HepG2 (cell line): ENCODE measurements around the gene KLK11. TPM values are rescaled to one million over a fixed set of nuclear protein-coding genes. Genes with fewer than 3 reads are reported as not detected.
A peak's percentile ranks its signal among the peaks of the same experiment; 100 is the strongest.

Experiments used
- ATAC-seq: fragments of 200-7000 bp; cut with Tn5 transposase; 3 replicates; pipeline ENCODE4 v1.9.1; 2020; ENCODE audit warnings: mild to moderate bottlenecking, moderate library complexity
- BruUV-seq: library from RNA; stranded (reverse); fragments of 400-500 nt; replicated peaks from 2 replicates; lab custom pipeline; 2021; lab: Mats Ljungman, UMichigan
- CTCF ChIA-PET: fragments of 300-600 bp; formaldehyde crosslinking; extraction: SDS; loops from one replicate; lab custom pipeline; 2021; ENCODE audit warnings: low total read pairs, inconsistent platforms, low intra/inter-chr PET ratio; lab: Yijun Ruan, JAX
- POLR2A ChIA-PET: fragments of 350-600 bp; sonication (Branson Sonifier 250); formaldehyde crosslinking; loops from one replicate; lab custom pipeline; 2020; ENCODE audit warnings: antibody characterized with exemption, inconsistent platforms; lab: Yijun Ruan, JAX
- DNase-seq: peaks from one replicate; pipeline ENCODE4 v3.0.0-alpha.2; 2015; ENCODE audit warnings: low spot score
- FAIRE-seq: peaks from 3 replicates; lab custom pipeline; 2011; peaks lifted over from hg19 to GRCh38; lab: Jason Lieb, UNC
- H2AFZ ChIP-seq: one replicate; pipeline ENCODE4 v1.6.1; 2011; ENCODE audit warnings: low read length, inconsistent platforms
- H3K27ac ChIP-seq: fragments of 300-600 bp; 3 replicates; pipeline ENCODE4 v1.8.0; 2011; ENCODE audit warnings: mixed run types, mild to moderate bottlenecking, mixed read lengths, low read length, inconsistent platforms; ENCODE audit not compliant: insufficient read depth; ENCODE audit errors: extremely low read length
- H3K27me3 ChIP-seq, 2 experiments: fragments of 200-600 bp in 1 of 2; 2 replicates in 1 of 2; 3 replicates in 1 of 2; pipeline versions ENCODE4 v1.6.0 to v1.8.0; 2011; ENCODE audit warnings: low read length in 2 of 2, mild to moderate bottlenecking in 2 of 2, moderate library complexity in 2 of 2, inconsistent platforms in 1 of 2; ENCODE audit not compliant: insufficient read depth in 2 of 2, control insufficient read depth in 1 of 2
- H3K36me3 ChIP-seq, 2 experiments: fragments of 200-600 bp in 1 of 2; replicated peaks in 1 of 2; 2 replicates in 1 of 2; 3 replicates in 1 of 2; pipeline versions ENCODE4 v1.5.1 to v1.8.0; 2011; ENCODE audit warnings: low read length in 2 of 2, inconsistent platforms in 1 of 2; ENCODE audit not compliant: insufficient read depth in 2 of 2, control insufficient read depth in 1 of 2
- H3K4me1 ChIP-seq: 2 replicates; pipeline ENCODE4 v1.5.1; 2012; ENCODE audit warnings: low read length, inconsistent platforms; ENCODE audit not compliant: insufficient read depth
- H3K4me2 ChIP-seq: 2 replicates; pipeline ENCODE4 v1.6.0; 2011; ENCODE audit warnings: low read depth, low read length, inconsistent platforms
- H3K4me3 ChIP-seq, 3 experiments: fragments of 200-600 bp in 1 of 3; sonication (generic), shearing (Covaris generic) in 1 of 3; replicated peaks in 1 of 3; 2 replicates each; pipeline ENCODE4 v1.5.1; 2011 to 2016; ENCODE audit warnings: low read length in 3 of 3, inconsistent platforms in 2 of 3, low read depth in 2 of 3, mild to moderate bottlenecking in 2 of 3, control low read depth in 1 of 3, mixed read lengths in 1 of 3; ENCODE audit not compliant: insufficient read depth in 1 of 3
- H3K79me2 ChIP-seq: one replicate; pipeline ENCODE4 v1.6.1; 2011; ENCODE audit warnings: low read length, inconsistent platforms; ENCODE audit not compliant: insufficient read depth
- H3K9ac ChIP-seq: 2 replicates; pipeline ENCODE4 v1.6.0; 2011; ENCODE audit warnings: mild to moderate bottlenecking, low read depth, low read length, inconsistent platforms; ENCODE audit not compliant: insufficient read depth
- H3K9me3 ChIP-seq: 2 replicates; pipeline ENCODE4 v1.5.1; 2012; ENCODE audit warnings: mild to moderate bottlenecking, low read length
- H4K20me1 ChIP-seq: 2 replicates; pipeline ENCODE4 v1.6.0; 2011; ENCODE audit warnings: inconsistent platforms, mild to moderate bottlenecking, low read length, moderate library complexity; ENCODE audit not compliant: insufficient read depth
- HNRNPL ChIP-seq: fragments of 200-400 bp; formaldehyde crosslinking; IDR thresholded peaks from 2 replicates; pipeline ENCODE4 v1.6.1; 2017; ENCODE audit warnings: mild to moderate bottlenecking, low read depth, low read length
- MTF2 ChIP-seq: sonication (generic); formaldehyde crosslinking; IDR thresholded peaks from 2 replicates; pipeline ENCODE4 v1.5.0; 2020; ENCODE audit warnings: missing genetic modification reagents, borderline replicate concordance
- NFYB ChIP-seq: sonication (generic); formaldehyde crosslinking; IDR thresholded peaks from 2 replicates; pipeline ENCODE4 v1.4.0; 2020; ENCODE audit warnings: missing genetic modification reagents
- THAP9 ChIP-seq: sonication (generic); formaldehyde crosslinking; IDR thresholded peaks from 2 replicates; pipeline ENCODE4; 2020; ENCODE audit warnings: missing genetic modification reagents, mild to moderate bottlenecking, borderline replicate concordance
- USF2 ChIP-seq, 2 experiments: sonication (generic) in 1 of 2; formaldehyde crosslinking in 1 of 2; IDR thresholded peaks; 2 replicates each; pipeline versions ENCODE4 v1.5.1 to v1.6.1; 2011 to 2020; ENCODE audit warnings: borderline replicate concordance in 1 of 2, low read depth in 1 of 2, low read length in 1 of 2, mild to moderate bottlenecking in 1 of 2, missing genetic modification reagents in 1 of 2, moderate library complexity in 1 of 2
- ZNF205 ChIP-seq: IDR thresholded peaks from 2 replicates; pipeline ENCODE4 v1.6.1; 2018; ENCODE audit warnings: missing biosample characterization, missing genetic modification reagents
- WGBS: methylation state at CpG from one replicate; pipeline ENCODE4 v1.1.6; 2017; ENCODE audit warnings: low lambda C conversion rate; 5-methylcytosine and 5-hydroxymethylcytosine counted together
- in situ Hi-C: cut with HindIII; loops from 2 replicates; pipeline ENCODE4 v1.10.0; 2017; ENCODE audit warnings: low pct_unique_long_range_greater_than_20kb; ENCODE audit not compliant: extremely low pct_ligation_motif_present
- intact Hi-C: fragments of 100-400 bp; cut with micrococcal nuclease; formaldehyde crosslinking; loops from one replicate; pipeline ENCODE4 v1.10.0; 2022; ENCODE audit not compliant: unreplicated experiment
- polyA plus RNA-seq, 8 experiments: library from polyadenylated mRNA; depleted of rRNA in 3 of 8; stranded (reverse) in 7 of 8; unstranded in 1 of 8; fragments of >200 nt; fragmentation: Illumina TruSeq in 4 of 8; extraction: Trizol in 4 of 8; gene quantifications; 2 replicates each; pipeline versions ENCODE4 v1.2.1 to v1.2.3, GENCODE V29; 2011 to 2016; ENCODE audit warnings: low read depth in 4 of 8, missing spikeins in 1 of 8, mixed read lengths in 1 of 8; ENCODE audit not compliant: insufficient read depth in 1 of 8
- total RNA-seq, 5 experiments: library from RNA; depleted of rRNA; stranded (reverse); fragments of >200 nt; fragmentation: Illumina TruSeq; extraction: Trizol; gene quantifications; 2 replicates each; pipeline ENCODE4 v1.2.3, GENCODE V29; 2016; ENCODE audit warnings: low read depth in 1 of 5

The KLK11 gene
- total and polyA plus RNA-seq, 2 of the 13 experiments (the other 11 are each of a cell fraction or from before 2014, with no cell fraction given) = not detected

- POLR2A ChIA-PET = no interaction called here
- H3K4me2 ChIP-seq = no peak overlapping the region
- 0% methylated on average over 1 of the region's 2 CpGs for WGBS
- intact Hi-C loops = no loop called here
- H4K20me1 ChIP-seq = no peaks in the 10 kb centered on the region
- BruUV-seq = no TSS peak
- H3K4me3 ChIP-seq = no peak overlapping the region
- no peak overlapping the region for H2AFZ ChIP-seq
- no peak for ATAC-seq
- TF ChIP-seq THAP9 (no peak), USF2 (IDR thresholded peaks at IDR 0.05; ENCODE audit: low read depth, low read length) (peak; percentile 43; the same call in 1 of the 2 replicates), USF2 (CRISPR knock-in tag; IDR thresholded peaks at IDR 0.05; ENCODE audit: borderline replicate concordance) (no peak; the same call in 1 of the 2 replicates), NFYB (peak; percentile 33; the same call in 1 of the 2 replicates), ZNF205 (CRISPR knock-in tag) (no peak), HNRNPL (no peak), MTF2 (CRISPR knock-in tag) (no peak)
- TF ChIP-seq, all 625 proteins: peak for 2
- in situ Hi-C loops = no loop called here
- Histone ChIP-seq H3K27ac (no peak overlapping the region), H3K4me1 (no peaks in the 10 kb centered on the region), H3K27me3 (peaks cover 1 to 8% of the 10 kb centered on the region in 2 experiments; a peak in 1 of 5 replicates), H3K9ac (no peak overlapping the region), H3K9me3 (no peaks in the 10 kb centered on the region), H3K79me2 (no peaks in the 10 kb centered on the region), H3K36me3 (no peaks in the 10 kb centered on the region)
- FAIRE-seq (no peak), DNase-seq (no peak)
- CTCF ChIA-PET = no interaction called here
Measured at GRCh38 chr19:50994129-50994528, 32.3 kb downstream of the KLK11 start.
